VCaP (cell line): Measurements from ENCODE around the gene GPR35.

ENCODE experiments used
- H3K27ac ChIP-seq: fragments of 450-650 bp; 2 replicates; pipeline ENCODE4 v1.5.1; 2017
- TF ChIP-seq, protein P1 (sequence below): fragments of 450-650 bp; conservative IDR thresholded peaks from 2 replicates; pipeline ENCODE4 v1.5.1; 2017; ENCODE audit warnings: mild to moderate bottlenecking, moderate library complexity

GPR35 gene

DNA sequence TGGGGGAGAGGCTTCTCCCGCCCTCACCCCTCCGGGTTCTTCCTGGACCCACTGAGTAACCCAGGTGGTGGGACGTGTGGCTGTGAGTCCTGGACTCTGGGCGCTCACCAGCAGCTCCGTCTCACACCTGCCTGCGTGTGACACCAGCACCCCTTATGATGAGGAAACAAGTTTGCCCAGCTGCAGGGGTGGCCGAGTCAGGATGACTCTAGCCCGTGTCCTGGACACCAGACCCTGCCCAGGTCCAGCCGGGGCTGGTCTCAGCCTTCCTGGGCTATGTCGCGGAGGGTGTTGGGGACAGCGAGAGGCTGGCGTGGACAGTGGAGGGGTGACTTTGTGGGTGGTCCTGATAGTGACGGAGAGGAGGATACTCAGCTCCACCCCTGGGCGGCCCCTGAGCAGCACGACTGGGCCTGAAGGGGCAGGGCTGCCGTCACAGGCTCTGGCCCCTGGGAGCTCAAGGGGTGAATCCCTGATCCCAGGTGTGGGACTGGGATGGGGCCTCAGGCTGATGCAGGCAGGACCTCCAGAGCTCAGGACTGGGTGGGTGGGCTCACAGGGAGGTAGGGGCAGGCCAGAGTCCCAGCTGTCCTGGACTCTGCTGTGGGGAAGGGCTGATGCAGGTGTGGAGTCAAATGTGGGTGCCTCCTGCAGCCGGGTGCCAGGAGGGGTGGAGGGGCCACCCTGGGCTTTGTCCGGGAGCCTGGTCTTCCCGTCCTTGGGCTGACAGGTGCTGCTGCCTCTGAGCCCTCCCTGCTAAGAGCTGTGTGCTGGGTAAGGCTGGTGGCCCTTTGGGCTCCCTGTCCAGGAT, 3.7 kb downstream of the GPR35 start:
- TF ChIP-seq, protein P1, sequence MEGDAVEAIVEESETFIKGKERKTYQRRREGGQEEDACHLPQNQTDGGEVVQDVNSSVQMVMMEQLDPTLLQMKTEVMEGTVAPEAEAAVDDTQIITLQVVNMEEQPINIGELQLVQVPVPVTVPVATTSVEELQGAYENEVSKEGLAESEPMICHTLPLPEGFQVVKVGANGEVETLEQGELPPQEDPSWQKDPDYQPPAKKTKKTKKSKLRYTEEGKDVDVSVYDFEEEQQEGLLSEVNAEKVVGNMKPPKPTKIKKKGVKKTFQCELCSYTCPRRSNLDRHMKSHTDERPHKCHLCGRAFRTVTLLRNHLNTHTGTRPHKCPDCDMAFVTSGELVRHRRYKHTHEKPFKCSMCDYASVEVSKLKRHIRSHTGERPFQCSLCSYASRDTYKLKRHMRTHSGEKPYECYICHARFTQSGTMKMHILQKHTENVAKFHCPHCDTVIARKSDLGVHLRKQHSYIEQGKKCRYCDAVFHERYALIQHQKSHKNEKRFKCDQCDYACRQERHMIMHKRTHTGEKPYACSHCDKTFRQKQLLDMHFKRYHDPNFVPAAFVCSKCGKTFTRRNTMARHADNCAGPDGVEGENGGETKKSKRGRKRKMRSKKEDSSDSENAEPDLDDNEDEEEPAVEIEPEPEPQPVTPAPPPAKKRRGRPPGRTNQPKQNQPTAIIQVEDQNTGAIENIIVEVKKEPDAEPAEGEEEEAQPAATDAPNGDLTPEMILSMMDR: no peak
- H3K27ac ChIP-seq: no peak overlapping the region

DNA sequence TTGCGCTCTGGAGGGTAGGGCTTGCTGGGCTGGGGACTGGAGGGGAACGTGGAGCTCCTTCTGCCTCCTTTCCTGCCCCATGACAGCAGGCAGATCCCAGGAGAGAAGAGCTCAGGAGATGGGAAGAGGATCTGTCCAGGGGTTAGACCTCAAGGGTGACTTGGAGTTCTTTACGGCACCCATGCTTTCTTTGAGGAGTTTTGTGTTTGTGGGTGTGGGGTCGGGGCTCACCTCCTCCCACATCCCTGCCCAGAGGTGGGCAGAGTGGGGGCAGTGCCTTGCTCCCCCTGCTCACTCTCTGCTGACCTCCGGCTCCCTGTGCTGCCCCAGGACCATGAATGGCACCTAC, 4.3 kb downstream of the GPR35 start:
- TF ChIP-seq, protein P1: no peak
- H3K27ac ChIP-seq: no peak overlapping the region

DNA sequence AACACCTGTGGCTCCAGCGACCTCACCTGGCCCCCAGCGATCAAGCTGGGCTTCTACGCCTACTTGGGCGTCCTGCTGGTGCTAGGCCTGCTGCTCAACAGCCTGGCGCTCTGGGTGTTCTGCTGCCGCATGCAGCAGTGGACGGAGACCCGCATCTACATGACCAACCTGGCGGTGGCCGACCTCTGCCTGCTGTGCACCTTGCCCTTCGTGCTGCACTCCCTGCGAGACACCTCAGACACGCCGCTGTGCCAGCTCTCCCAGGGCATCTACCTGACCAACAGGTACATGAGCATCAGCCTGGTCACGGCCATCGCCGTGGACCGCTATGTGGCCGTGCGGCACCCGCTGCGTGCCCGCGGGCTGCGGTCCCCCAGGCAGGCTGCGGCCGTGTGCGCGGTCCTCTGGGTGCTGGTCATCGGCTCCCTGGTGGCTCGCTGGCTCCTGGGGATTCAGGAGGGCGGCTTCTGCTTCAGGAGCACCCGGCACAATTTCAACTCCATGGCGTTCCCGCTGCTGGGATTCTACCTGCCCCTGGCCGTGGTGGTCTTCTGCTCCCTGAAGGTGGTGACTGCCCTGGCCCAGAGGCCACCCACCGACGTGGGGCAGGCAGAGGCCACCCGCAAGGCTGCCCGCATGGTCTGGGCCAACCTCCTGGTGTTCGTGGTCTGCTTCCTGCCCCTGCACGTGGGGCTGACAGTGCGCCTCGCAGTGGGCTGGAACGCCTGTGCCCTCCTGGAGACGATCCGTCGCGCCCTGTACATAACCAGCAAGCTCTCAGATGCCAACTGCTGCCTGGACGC, 4.9 kb downstream of the GPR35 start:
- TF ChIP-seq, protein P1: no peak
- no peak overlapping the region for H3K27ac ChIP-seq

DNA sequence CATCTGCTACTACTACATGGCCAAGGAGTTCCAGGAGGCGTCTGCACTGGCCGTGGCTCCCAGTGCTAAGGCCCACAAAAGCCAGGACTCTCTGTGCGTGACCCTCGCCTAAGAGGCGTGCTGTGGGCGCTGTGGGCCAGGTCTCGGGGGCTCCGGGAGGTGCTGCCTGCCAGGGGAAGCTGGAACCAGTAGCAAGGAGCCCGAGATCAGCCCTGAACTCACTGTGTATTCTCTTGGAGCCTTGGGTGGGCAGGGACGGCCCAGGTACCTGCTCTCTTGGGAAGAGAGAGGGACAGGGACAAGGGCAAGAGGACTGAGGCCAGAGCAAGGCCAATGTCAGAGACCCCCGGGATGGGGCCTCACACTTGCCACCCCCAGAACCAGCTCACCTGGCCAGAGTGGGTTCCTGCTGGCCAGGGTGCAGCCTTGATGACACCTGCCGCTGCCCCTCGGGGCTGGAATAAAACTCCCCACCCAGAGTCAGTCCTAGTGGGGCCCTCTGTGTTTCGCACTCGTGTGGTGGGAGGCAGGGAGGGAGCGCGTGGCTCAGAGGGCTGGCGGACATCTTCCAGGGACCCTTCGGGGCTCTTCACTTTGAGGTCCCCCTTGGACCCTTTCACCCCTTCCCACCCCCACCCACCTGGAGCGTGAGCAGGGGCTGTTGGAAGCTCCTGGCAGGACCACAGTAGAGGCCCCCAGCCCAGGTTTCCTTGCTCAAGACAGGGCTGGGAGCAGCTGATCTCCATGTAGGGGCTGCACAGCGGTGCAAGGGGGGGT, 5.7 kb downstream of the GPR35 start:
- TF ChIP-seq, protein P1: no peak
- H3K27ac ChIP-seq: no peak overlapping the region

DNA sequence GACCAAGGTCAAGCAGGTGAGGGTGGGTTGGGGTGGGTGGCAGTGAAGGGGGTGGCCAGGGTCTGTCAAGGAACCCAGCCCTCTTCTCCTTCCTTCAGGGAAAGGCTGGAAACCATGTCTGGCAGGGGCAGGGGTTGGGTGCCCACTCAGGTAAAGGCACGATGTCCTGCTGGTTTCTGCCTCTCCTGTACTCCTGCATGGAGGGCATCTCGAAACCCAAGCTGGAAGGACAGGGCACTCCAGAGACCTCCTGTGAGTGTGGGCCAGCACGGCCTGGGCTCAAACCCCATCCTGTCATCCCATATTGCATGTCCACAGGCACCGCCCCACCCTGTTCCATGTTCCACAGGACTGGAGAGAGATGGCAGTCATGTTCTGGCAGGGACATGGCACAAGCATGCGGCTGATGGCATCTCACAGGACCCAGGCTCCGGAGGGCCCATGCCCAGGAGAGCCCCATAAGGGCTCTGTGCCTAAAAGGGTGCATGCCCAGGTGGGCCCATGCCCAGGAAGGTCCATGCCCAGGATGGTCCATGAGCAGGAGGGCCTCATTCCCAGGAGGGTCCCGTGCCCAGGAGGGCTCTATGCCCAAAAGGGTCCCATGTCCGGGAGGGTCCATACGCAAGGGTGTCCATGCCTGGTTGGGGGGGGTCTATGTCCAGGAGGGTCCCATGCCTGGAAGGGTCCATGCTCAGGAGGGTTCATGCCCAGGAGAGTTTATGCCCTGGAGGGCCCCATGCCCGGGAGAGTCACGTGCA, 6.4 kb downstream of the GPR35 start:
- TF ChIP-seq, protein P1: no peak

DNA sequence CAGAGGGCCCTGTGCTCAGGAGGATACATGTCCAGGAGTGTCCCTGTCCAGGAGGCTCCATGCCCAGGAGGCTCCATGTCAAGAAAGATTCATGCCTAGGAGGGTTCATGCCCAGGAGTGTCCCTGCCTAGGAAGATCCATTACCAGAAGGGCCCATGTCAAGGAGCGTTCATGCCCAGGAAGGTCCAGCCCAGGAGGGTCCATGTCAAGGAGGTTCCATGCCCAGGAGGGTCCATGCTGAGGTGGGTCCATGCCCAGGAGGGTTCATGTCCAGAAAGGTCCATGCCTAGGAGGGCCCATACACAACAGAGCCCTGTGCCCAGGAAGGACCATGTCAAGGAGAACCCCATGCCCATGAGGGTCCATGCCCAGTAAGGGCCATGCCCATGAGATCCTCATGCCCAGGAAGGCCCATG, 7.0 kb downstream of the GPR35 start:
- TF ChIP-seq, protein P1: no peak
- H3K27ac ChIP-seq: no peak overlapping the region

More for the DNA sequence above, 6.4 kb downstream of the GPR35 start:
- H3K27ac ChIP-seq: no peak overlapping the region
